Measurements from ENCODE around the gene SLC6A20.

GRCh38 chr3:45777111-45777745 lies 19.1 kb downstream of the SLC6A20 start:
- no peak for TF ChIP-seq KLF7 (tag by site-specific recombination; IDR thresholded peaks at IDR 0.05; ENCODE audit: borderline replicate concordance)
- no peak for TF ChIP-seq WT1 (tag by site-specific recombination; IDR thresholded peaks at IDR 0.05)
- TF ChIP-seq, protein P1, sequence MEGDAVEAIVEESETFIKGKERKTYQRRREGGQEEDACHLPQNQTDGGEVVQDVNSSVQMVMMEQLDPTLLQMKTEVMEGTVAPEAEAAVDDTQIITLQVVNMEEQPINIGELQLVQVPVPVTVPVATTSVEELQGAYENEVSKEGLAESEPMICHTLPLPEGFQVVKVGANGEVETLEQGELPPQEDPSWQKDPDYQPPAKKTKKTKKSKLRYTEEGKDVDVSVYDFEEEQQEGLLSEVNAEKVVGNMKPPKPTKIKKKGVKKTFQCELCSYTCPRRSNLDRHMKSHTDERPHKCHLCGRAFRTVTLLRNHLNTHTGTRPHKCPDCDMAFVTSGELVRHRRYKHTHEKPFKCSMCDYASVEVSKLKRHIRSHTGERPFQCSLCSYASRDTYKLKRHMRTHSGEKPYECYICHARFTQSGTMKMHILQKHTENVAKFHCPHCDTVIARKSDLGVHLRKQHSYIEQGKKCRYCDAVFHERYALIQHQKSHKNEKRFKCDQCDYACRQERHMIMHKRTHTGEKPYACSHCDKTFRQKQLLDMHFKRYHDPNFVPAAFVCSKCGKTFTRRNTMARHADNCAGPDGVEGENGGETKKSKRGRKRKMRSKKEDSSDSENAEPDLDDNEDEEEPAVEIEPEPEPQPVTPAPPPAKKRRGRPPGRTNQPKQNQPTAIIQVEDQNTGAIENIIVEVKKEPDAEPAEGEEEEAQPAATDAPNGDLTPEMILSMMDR (tag by site-specific recombination; IDR thresholded peaks at IDR 0.05), result no peak
- TF ChIP-seq ZBTB49 (tag by site-specific recombination; IDR thresholded peaks at IDR 0.05; ENCODE audit: low read depth), result no peak
- TF ChIP-seq ZNF48 (tag by site-specific recombination; IDR thresholded peaks at IDR 0.05), result no peak
- TF ChIP-seq ZNF174 (tag by site-specific recombination; IDR thresholded peaks at IDR 0.05), result no peak
- no peak for TF ChIP-seq ZNF211 (tag by site-specific recombination; IDR thresholded peaks at IDR 0.05; ENCODE audit: low read depth)
- no peak for TF ChIP-seq ZNF596 (tag by site-specific recombination; IDR thresholded peaks at IDR 0.05)
- no peak for TF ChIP-seq ZNF140 (tag by site-specific recombination; IDR thresholded peaks at IDR 0.05)
- no peak for TF ChIP-seq ZNF704 (tag by site-specific recombination; IDR thresholded peaks at IDR 0.05)

Data from HEK293 (cell line).